Heart left ventricle (tissue), 13 donors: ENCODE results near the gene ETV5.

Experiments
- CTCF ChIP-seq, 12 donors: fragments of 200-600 bp; sonication (generic) in 4 of 12; IDR thresholded peaks; one replicate each; pipeline versions ENCODE4 v1.5.0 to v1.8.0; 2018 to 2022; ENCODE audit warnings: antibody characterized with exemption in 12 of 12, mild to moderate bottlenecking in 5 of 12
- POLR2A ChIP-seq, 2 donors: fragments of 450-650 bp; IDR thresholded peaks; one replicate each; pipeline ENCODE4 v1.6.1; 2017; ENCODE audit warnings: antibody characterized with exemption in 2 of 2, mild to moderate bottlenecking in 2 of 2, moderate library complexity in 2 of 2
- donor health status: ischemic (EF 13 %, LVEDD 7.1; RV severe dilation, severe dysfunction).
- donor health status: DM: no; HTN: yes; CAD: no.
- donor health status: DM: no; HTN: no; CAD: no.
- donor health status: ischemic (EF 25% LVEDD 6.9; RV normal size, moderate dysfunction).
- donor health status: ischemic (EF 25% LVEDD 5.7; RV mildly dilated, moderate dysfunction).
- donor health status: ischemic (EF 35%, LVEDD 5.7; RV mildly dilated, moderate dysfunction).
- donor health status: nonischemic (EF 11% LVEDD 7.7; RV severe dilation, severe dysfunction).
- donor health status: DM: yes; HTN: yes; CAD: no.
- donor health status: PGD.
- donor health status: ischemic (EF 29% LVEDD 5.4; RV normal size, mild dysfunction).
- donor health status: nonischemic (EF 23%, LVEDD 6.1; RV moderate dilation, normal function).

GRCh38 chr3:186070550-186070949, 38.3 kb downstream of the ETV5 start:
- TF ChIP-seq CTCF (IDR thresholded peaks at IDR 0.05) (no peak), POLR2A (IDR thresholded peaks at IDR 0.05) (no peak)
